ENCODE data around the gene PAX2. TPM values are rescaled to one million over a fixed set of nuclear protein-coding genes. Genes with fewer than 3 reads are reported as not detected.

Gene PAX2
- total RNA-seq, 1 experiment from 2014 or later = not detected

- no peak for DNase-seq (ENCODE audit: extremely low read depth, low read depth)
Measured at GRCh38 chr10:100749309-100750217, 4.2 kb downstream of the PAX2 start.

DNA sequence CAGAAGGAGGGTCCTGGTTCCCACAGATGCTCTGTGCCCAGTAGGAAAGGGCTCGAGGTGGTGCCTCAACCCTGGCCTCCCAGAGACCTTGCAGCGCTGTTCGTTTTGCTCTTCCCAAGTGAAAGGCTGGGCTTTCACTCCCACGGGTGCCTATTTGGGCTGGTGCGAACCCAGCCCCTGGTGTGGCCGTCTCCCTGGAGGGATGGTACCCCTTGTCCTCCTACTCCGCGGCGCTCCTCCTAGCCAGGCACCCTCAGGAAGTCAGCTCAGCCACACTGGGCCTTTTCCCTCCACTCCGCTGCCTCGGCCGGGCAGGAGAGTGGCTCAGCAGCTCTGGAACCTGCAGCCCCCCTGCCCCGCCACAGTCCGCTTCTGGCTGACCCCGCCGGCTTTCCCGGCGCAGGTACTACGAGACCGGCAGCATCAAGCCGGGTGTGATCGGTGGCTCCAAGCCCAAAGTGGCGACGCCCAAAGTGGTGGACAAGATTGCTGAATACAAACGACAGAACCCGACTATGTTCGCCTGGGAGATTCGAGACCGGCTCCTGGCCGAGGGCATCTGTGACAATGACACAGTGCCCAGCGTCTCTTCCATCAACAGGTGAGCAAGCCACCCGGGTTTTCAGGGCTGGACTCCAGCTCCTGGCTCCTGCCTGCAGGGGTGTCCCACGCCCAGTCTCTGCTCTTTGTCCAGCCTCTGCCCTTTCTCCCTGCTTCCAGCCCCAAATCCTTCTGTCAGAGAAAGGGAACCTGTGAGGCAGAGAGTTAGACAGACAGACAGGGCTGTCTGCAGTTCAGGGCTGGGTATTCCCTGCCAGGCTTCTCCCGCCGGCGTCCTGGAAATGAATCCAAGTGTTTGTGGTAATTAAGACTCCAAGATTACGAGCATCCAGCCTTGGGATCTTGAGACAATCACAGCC lies 5.2 kb downstream of the PAX2 start:
- no peak for DNase-seq (ENCODE audit: extremely low read depth, low read depth)

DNA sequence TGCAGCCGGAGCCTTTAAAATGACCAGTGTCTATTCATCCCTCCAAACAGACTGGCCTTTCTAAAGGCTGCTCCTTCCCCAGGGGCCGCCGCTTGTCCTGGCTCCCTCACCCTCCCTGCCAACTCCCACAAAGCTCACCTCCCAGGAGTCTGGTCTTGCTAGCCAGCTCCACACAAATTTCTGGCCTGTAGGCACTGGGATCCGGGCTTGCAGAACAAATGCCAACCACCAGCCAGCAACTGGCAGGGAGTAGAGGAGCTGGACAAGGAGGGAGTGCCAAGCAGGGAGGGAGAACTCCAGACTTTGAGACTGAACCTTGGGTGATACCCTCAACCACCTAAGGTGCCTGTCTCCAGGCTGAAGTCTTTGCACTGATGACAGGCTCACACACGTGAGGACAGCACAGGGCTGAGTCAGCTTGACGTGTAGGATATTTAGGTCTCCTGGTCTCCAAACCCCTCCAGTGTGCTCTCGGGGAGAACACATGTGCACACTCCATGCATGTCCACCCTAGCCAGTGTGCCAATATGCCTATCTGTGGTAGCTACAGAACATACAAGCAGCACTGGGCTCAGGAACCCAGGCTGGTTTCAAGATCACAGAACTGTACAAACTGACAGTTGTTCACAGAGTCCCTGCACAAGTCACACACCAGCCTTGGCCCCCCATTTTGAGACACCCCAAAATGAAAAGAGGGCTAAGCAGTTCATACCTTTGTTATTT lies 6.0 kb downstream of the PAX2 start:
- no peak for DNase-seq (ENCODE audit: extremely low read depth, low read depth)

- DNase-seq (ENCODE audit: extremely low read depth, low read depth) = no peak
Measured at GRCh38 chr10:100755821-100756220, 10.4 kb downstream of the PAX2 start.

- DNase-seq (ENCODE audit: extremely low read depth, low read depth) = no peak
Measured at GRCh38 chr10:100759331-100759730, 13.9 kb downstream of the PAX2 start.

DNA sequence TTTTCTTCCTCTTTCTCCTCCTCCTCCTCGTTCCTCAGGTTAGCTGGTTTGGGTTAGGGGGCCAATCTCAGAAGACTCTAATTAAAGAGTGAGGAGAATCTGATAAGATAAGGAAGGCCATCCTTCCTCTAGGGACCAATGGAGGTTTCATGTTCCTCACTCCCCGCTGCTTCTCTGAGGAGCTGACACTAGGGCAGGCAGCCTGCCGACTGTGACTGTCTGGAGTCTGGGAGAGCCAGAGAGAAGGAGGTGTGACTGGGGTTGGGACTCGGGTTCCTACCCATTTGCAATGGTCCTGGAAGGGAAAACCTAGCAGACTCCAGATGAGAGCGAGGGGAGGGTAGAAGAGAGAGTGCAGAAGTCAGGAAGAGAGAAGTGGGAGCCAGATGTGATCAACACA lies 15.3 kb downstream of the PAX2 start:
- DNase-seq (ENCODE audit: extremely low read depth, low read depth) = no peak

DNA sequence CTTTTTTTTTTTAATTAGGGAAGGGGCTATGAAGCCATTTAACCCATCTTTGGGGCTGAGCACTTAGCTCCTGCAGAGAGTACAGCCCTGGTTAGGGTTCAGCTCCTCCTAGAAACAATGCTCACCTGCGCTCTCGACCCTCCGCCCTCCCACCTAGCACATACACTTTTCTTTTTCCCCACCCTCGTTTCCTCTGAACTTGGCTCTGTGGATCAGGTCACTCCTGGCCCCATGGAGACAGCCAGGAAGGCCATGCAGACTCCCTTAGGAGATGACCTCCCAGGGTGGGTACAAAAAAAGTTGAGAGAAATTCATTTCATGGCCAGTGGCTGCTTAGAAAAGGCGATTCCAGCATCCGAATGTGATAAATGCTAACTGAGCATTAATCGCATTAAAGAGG lies 15.8 kb downstream of the PAX2 start:
- DNase-seq (ENCODE audit: extremely low read depth, low read depth) = no peak

DNA sequence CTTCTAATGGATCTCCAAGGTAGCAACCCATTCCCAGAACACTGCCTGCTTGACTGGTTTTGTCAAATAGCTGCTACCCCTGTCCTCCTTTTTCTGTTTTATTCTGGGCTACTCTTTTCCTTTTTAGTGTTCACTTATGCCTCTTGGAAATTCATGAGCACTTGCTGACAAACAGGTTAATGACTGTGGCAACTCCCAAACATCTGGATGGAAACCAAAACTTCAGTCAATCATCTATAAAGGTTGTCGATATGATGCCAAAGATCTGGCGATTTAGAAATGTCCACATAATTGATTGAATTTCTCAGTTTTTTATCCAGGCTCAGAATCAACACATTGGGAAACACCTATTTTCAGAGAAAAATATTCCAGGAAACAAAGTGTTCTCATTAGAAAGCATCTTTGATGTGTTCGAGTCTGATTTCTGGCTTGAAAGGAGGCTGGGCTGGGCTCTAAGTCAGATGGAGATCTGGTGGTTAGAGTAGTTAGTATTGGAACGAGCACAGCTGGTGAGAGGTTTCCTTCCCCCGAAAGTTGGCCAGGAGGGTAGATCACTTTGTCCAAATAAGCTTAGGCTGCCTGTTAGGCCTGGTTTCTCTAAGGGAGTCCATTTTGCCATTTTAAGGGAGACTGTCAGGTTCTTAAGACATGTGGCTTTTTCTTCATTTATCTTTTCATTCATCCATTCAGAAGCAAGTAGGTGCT lies 17.8 kb downstream of the PAX2 start:
- no peak for DNase-seq (ENCODE audit: extremely low read depth, low read depth)

- DNase-seq (ENCODE audit: extremely low read depth, low read depth) = no peak
Measured at GRCh38 chr10:100766693-100767421, 21.5 kb downstream of the PAX2 start.

GRCh38 chr10:100767422-100767775 lies 22.0 kb downstream of the PAX2 start:
- DNase-seq (ENCODE audit: extremely low read depth, low read depth) = no peak

GRCh38 chr10:100769481-100769880 lies 24.1 kb downstream of the PAX2 start:
- no peak for DNase-seq (ENCODE audit: extremely low read depth, low read depth)

- no peak for DNase-seq (ENCODE audit: extremely low read depth, low read depth)
Measured at GRCh38 chr10:100773646-100774045, 28.3 kb downstream of the PAX2 start.

DNA sequence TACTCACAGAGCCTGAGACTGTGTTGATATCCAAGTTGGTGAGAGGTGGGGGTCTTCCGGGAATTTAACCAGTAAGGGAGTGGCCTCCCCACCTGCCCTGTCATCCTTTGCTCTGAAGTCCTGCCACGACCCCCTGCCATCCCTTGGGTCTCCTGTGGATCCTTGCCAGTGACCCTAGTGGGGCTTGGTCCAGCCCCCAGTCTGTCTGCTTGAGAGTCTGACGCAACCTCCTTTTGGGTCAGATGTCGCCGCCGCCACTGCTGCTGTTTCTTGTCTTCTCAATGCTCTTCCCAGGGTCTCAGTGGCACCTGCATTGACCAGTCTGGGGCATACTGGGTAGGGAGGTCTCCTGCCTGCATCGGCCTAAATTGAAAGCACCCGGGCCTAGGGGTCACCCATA lies 28.8 kb downstream of the PAX2 start:
- DNase-seq (ENCODE audit: extremely low read depth, low read depth) = no peak

DNA sequence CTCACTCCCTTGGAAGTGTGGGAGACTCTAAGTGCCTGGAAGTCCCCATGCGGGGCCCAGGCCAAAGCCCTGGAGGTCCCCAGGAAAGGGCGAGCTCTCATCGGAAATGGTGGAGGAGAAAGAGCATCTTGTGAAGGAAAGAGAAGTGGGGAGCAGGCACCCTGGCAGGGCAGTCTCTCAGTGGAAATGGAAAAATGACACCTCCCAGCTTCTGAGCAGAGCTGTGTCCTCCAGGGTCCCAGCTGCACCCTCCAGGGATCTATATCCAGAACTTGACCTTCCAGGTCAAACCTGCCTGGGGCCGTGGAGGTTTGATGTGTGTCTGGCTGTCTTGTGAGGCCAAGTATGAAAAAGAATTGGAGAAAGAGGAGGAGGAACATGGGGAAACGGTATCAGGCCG lies 29.5 kb downstream of the PAX2 start:
- no peak for DNase-seq (ENCODE audit: extremely low read depth, low read depth)

GRCh38 chr10:100775386-100775785 lies 30.0 kb downstream of the PAX2 start:
- DNase-seq (ENCODE audit: extremely low read depth, low read depth) = no peak

DNA sequence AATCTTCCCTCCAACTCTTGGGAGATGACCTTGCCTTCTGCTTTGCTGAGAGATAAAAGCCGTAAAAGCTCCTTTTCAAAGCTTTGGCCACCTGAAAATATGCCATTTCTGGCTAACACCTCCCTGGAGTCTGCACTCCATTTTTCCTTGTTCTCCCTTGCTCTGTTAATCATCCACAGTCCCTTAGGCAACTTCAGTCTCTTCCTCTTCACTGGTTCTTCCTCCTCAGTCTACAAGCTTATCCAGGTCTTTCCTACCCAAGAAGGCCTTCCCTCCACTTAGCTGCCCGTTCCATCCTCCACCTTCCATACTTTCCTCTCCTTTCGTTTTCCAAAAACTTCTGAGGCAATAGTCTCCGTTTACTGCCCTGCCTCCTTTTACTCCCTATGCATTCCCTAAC lies 30.5 kb downstream of the PAX2 start:
- DNase-seq (ENCODE audit: extremely low read depth, low read depth) = no peak

GRCh38 chr10:100776671-100777070 lies 31.3 kb downstream of the PAX2 start:
- DNase-seq (ENCODE audit: extremely low read depth, low read depth) = no peak

GRCh38 chr10:100779329-100779728 lies 33.9 kb downstream of the PAX2 start:
- no peak for DNase-seq (ENCODE audit: extremely low read depth, low read depth)

DNA sequence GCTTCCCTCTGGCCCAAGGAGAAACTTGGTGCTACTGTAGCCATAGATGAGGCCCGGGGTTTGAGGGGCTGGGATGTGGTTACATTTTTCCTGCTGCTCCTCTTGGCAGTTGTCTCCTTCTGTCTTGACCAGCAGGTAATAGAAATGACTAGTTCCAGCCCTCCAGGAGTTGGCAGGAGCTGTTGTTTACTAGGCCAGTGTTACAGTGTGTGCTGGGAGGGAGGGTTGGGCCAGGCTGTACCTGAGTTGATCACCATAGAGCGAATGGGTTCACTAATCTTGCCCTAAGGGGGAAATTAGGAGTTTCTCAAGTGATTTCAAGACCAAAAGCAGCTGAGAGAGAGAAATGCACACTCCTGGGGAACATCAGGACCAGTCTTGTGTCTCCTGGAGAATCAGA lies 34.9 kb downstream of the PAX2 start:
- no peak for DNase-seq (ENCODE audit: extremely low read depth, low read depth)
